Activated naive CD4-positive, alpha-beta T cell treated with anti-CD3 and anti-CD28 coated beads, Interleukin-2, amount 50 U/mL, for 24 hours (primary cell): ENCODE results near the gene RTN4R.

ENCODE experiments used
- H3K27ac Mint-ChIP-seq: one replicate; pipeline ENCODE4 v1.8.0; 2021; ENCODE audit warnings: mild to moderate bottlenecking, mixed read lengths
- H3K27me3 Mint-ChIP-seq: one replicate; pipeline ENCODE4 v1.8.0; 2021; ENCODE audit warnings: mixed read lengths
- H3K36me3 Mint-ChIP-seq: one replicate; pipeline ENCODE4 v1.8.0; 2021; ENCODE audit warnings: mixed read lengths
- H3K4me1 Mint-ChIP-seq: one replicate; pipeline ENCODE4 v1.8.0; 2021; ENCODE audit warnings: mixed read lengths
- H3K4me3 Mint-ChIP-seq: one replicate; pipeline ENCODE4 v1.8.0; 2021; ENCODE audit warnings: mild to moderate bottlenecking, mixed read lengths
- H3K9me3 Mint-ChIP-seq: one replicate; pipeline ENCODE4 v1.8.0; 2021; ENCODE audit warnings: mixed read lengths

The RTN4R gene

DNA sequence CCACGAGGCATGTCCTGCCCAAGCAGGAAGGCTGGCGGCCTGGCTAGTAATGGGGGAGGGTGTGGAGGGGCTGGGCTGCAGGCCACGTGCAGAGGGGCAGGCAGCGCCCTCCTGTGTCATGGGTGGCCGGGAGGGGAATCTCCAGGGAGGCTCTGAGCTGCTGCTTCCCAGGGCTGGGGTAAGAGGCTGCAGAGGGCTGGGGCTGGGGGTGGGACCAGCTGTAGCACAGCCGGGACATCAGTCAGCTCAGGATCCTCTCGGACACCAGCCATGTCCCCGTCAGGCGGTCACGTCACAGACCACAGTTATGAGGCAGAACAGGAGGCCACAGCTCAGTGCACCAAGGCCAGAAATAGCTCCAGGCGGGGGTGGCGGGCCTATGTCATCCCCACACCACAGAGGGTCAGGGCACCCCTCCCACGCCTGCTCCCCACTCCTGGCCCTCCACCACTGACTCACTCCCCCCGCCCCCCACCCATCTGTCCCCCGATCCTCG is 21.1 kb downstream of the RTN4R start:
- H3K27ac Mint-ChIP-seq, result no peak overlapping the region
- no peak overlapping the region for H3K4me3 Mint-ChIP-seq
- no peaks in the 10 kb centered on the region for H3K36me3 Mint-ChIP-seq

DNA sequence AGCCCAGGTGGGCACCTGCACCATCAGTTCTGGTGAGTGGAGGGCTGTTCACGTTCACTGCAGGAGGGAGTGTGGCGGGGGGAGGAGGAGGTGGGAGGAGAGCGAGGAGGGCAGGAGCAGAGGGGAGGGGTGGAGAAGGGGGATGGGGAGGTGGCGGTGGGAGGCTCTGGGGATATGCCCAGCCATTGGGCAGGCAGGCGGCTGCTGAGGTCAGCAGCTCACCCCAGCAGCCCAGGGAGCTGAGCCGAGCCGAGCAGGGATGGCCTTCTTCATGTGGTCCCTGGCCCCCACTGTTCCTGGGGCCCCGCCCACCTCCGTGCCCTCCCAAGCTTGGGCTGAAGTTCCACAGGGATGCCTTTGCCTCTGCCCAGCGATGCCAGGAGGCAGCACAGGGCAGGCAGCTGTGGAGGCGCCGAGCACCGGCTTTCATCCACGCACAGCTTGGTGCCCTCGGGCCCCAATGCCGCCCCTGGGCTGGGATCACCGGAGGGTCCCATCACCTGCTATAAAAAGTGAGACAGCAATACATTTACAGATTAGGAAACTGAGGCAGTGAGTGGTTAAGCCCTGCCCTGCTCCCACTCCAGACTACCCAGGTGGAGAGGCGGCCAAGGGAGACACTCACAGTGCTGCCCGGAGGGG is 21.6 kb downstream of the RTN4R start:
- Mint-ChIP-seq H3K4me1 (peaks cover 40% of the 10 kb centered on the region), H3K27me3 (no peaks in the 10 kb centered on the region), H3K9me3 (no peaks in the 10 kb centered on the region), H3K27ac (no peak overlapping the region), H3K4me3 (no peak overlapping the region), H3K36me3 (no peaks in the 10 kb centered on the region)

More for the DNA sequence above, 21.1 kb downstream of the RTN4R start:
- Mint-ChIP-seq H3K27me3 (no peaks in the 10 kb centered on the region), H3K9me3 (no peaks in the 10 kb centered on the region), H3K4me1 (peaks cover 40% of the 10 kb centered on the region)

DNA sequence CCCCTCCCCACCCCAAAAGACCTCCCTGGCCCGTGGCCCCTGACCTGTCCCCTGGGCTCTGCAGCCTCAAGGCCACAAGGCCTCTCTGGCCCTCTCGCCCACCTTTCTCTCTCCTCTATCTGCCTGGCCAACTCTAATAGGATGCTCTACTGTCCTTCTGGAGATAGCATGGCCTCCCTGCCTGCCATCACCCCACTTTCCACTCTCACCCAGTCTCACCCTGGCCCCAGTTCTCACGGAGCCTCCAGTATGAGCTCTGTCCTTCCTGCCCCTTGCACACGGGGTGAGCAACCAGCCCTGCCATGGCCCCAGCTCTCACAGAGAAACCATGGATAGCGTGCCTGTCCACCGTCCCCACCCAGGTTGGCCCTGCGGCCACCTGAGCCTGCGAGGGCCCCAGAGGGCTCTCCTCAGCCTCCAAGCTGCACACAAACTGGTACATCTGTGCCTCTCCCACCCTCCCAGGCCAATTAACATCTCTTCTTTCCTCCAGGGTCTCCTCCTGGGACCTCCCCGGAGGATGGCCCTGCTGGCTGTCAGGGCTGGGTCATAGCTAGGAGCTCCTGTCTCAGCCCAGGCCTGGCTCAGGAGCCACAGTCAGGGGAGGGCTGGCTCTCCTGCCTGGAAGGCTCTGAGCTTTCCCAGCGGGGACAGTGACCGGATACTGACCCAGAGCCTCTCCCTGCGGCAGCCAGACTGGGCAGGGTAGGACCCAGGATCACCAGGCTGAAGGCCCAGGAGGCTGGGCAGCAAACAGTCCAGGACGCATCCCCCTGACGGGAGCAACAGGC is 22.3 kb downstream of the RTN4R start:
- peak overlapping the region; percentile 76 for H3K27ac Mint-ChIP-seq
- no peaks in the 10 kb centered on the region for H3K27me3 Mint-ChIP-seq
- H3K9me3 Mint-ChIP-seq, result no peaks in the 10 kb centered on the region
- H3K4me3 Mint-ChIP-seq, result peak overlapping the region; percentile 61
- H3K4me1 Mint-ChIP-seq, result peaks cover 40% of the 10 kb centered on the region
- H3K36me3 Mint-ChIP-seq, result no peaks in the 10 kb centered on the region

DNA sequence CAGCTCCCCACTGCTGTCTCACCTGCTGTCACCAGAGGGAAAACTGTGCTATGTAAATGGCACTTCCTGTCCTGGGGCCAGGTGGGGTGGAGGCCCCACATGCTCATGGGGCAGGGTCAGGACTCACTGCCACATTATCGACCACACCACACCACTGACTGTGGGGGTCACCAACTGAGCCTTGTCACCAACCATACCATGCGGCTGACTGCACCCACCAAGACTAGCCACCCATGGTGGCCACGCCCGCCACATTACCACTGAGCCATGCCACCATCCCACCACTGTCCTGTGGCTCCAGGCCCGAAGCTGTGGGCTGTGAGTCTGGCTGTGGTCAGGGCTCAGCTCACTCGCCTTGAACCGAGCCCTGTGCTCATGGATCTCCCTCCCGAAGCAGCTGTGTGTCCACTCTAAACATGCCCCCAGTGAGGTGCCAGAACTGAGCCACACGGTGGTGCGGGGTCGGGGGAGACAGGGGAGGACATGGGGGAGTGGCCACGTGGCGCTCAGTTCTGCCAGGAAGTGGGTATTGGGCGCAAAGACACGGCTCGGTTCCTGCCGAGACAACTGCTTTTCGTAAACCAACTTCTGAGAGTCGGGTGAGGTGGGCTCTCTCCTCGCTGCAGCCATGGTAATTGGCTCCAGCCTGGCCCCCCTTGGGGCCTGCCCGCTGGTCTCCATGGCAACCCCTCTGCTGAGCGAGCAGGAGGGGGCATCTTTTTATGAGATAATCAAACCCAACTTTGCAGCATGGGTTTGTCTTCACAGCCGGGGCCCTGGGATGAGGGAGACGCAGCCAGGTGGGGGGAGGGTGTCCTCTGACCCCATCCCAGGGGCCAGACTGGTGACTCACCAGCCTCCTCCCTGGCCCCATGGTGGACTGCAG is 23.2 kb downstream of the RTN4R start:
- H3K27me3 Mint-ChIP-seq, result no peaks in the 10 kb centered on the region
- H3K4me3 Mint-ChIP-seq, result peak overlapping the region; percentile 61
- peak overlapping the region; percentile 85 for H3K27ac Mint-ChIP-seq
- H3K4me1 Mint-ChIP-seq, result peaks cover 40% of the 10 kb centered on the region
- no peaks in the 10 kb centered on the region for H3K9me3 Mint-ChIP-seq
- no peaks in the 10 kb centered on the region for H3K36me3 Mint-ChIP-seq

DNA sequence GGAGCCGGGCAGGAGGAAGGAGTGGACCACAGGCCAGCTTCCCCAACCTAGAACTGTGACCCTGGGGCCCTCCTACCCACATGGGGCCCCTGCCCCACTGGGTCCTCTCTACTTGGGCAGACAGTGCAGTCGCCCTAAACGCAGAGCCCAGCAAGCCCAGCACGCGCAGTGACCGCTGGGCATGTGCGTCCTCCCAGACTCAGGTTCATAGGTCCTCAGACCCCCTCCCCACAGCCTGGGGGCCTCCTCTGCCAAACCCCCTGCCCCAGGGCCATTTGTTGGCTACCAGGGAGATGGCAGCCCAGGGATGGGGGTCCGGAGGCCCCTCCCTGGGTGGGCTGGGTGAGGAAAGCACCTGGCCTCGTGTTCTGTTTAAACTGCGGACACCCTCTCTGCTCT is 23.9 kb downstream of the RTN4R start:
- Mint-ChIP-seq H3K27ac (peak overlapping the region; percentile 90), H3K4me3 (peak overlapping the region; percentile 56), H3K4me1 (peaks cover 45% of the 10 kb centered on the region)

DNA sequence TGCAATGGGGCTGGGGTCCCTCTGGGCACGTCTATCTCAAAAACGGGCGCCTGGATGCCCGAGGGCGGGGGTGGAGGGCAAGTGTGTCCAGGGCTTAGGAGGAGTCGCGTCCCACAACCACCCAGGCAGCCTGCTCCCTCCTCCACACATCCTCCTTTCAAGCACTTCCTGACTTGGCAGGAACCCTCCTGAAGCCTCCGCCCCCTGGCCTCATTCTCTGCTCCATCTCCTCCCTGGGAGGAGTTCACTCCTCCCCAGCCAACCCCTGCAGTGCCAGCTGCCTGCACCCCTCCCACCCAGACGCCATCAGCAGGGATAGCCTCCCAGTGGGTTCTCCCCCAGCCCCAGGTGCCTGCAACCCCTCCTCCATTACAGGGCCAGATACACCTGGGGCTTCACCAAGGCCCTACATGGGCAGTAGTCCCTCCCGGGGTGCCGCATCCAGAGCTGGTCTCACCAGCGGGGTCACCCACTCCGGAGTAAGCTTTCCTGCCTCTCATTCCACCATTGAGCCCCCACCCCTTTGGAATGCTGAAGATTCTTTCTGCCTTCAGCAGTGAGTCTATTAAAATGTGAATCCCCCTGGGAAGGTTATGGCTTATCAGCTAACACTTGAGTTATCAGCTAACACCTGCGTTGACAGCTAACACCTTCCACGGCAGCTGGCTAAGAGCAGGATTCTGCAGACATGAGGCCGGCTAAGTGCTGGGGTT is 24.4 kb downstream of the RTN4R start:
- Mint-ChIP-seq H3K9me3 (no peaks in the 10 kb centered on the region), H3K27me3 (no peaks in the 10 kb centered on the region), H3K4me1 (peaks cover 45% of the 10 kb centered on the region), H3K36me3 (no peaks in the 10 kb centered on the region), H3K4me3 (peak overlapping the region; percentile 49), H3K27ac (peak overlapping the region; percentile 90)

More for the DNA sequence above, 23.9 kb downstream of the RTN4R start:
- H3K9me3 Mint-ChIP-seq, result no peaks in the 10 kb centered on the region
- no peaks in the 10 kb centered on the region for H3K27me3 Mint-ChIP-seq
- no peaks in the 10 kb centered on the region for H3K36me3 Mint-ChIP-seq

DNA sequence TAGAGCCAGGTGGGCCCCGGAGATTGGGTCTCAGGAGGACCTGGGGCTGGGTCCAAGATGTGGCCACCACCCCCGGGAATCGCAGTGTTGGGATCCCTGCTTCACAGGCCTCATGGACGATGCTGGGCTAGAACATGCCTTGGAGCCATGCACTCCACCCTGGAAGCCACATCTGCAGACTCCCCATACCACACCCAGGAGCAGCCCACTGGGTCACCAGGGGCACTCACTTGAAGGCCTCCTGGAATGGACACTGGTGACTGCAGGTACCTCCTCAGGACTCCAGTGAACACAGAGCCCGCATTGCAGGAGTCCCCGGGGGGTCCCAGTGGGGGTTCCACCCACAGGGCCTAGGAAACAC is 25.0 kb downstream of the RTN4R start:
- Mint-ChIP-seq H3K27ac (no peak overlapping the region), H3K4me1 (peaks cover 45% of the 10 kb centered on the region), H3K27me3 (no peaks in the 10 kb centered on the region), H3K9me3 (no peaks in the 10 kb centered on the region), H3K4me3 (no peak overlapping the region), H3K36me3 (no peaks in the 10 kb centered on the region)

DNA sequence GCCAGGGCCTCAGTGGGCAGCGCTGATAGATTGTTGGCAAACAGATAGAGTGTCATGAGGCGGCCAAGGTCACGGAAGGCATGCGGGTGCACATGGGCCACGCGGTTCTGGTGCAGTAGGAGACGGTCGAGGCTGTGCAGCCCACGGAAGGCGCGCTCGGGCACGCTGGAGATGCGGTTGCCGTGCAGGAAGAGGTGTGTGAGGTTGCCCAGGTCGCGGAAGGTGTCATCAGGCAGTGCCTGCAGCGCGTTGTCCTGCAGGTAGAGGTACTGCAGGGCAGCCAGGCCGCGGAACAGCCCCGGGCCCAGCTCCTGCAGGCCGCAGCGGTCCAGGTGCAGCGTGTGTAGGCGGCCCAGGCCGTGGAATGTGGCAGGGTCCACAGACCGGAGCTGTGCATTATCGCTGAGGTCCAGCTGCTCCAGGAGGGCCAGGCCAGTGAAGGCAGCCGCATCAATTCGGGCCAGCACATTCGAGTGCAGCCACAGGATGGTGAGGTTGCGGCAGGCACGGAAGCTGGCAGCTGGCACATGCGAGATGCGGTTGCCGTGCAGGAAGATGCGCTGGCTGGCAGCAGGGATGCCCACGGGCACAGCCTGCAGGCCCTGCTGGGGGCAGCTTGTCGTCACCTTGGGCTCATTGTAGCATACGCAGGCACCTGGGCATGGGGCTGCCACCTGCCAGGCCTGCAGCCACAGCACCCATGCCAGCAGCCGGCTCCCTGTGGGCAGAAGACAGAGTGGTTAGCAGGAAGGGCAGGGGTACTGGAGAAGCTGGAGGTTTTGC is 25.5 kb downstream of the RTN4R start:
- no peaks in the 10 kb centered on the region for H3K9me3 Mint-ChIP-seq
- peaks cover 45% of the 10 kb centered on the region for H3K4me1 Mint-ChIP-seq
- peak overlapping the region; percentile 55 for H3K4me3 Mint-ChIP-seq
- H3K36me3 Mint-ChIP-seq, result no peaks in the 10 kb centered on the region
- H3K27ac Mint-ChIP-seq, result peak overlapping the region; percentile 74
- H3K27me3 Mint-ChIP-seq, result no peaks in the 10 kb centered on the region

DNA sequence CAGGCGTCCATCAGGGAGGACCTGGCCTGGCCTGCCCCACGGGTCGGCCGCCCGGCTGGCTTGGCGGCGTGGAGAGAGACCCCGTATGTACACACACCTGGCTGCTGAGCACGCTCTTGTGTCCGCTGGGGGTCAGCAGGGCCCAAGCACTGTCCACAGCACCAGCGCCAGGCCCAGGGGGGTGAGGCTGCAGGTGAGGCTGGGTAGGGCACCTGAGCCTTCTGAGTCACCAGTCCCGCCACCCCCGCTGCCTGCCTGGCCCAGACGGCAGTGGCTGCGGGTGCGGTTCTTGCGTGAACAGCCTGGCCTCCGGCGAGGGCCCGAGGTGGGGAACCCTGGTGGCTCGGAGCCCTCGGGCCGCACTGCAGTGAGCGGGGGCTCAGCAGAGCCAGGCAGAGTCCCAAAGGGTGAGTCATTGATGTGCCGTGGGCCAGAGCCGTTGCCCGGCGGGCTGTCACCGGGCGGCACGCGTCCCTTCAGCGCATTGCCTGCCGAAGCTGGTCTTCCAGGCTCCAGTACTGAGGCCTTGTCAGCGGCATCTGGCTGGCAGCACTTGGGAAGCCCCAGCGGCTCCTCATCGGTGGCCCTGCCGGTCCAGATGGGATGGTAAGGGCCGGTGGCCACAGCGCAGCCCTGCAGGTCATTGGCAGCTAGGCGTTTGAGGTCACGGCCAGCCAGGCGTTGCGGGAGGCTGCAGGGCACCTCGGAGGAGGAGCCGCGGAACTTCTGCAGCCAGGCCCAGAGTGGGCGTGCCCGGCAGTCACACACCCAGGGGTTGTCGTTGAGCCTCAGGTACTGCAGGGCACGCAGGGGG is 26.3 kb downstream of the RTN4R start:
- no peaks in the 10 kb centered on the region for H3K9me3 Mint-ChIP-seq
- peaks cover 47% of the 10 kb centered on the region for H3K4me1 Mint-ChIP-seq
- no peaks in the 10 kb centered on the region for H3K27me3 Mint-ChIP-seq
- no peaks in the 10 kb centered on the region for H3K36me3 Mint-ChIP-seq
- H3K27ac Mint-ChIP-seq, result peak overlapping the region; percentile 74
- no peak overlapping the region for H3K4me3 Mint-ChIP-seq

DNA sequence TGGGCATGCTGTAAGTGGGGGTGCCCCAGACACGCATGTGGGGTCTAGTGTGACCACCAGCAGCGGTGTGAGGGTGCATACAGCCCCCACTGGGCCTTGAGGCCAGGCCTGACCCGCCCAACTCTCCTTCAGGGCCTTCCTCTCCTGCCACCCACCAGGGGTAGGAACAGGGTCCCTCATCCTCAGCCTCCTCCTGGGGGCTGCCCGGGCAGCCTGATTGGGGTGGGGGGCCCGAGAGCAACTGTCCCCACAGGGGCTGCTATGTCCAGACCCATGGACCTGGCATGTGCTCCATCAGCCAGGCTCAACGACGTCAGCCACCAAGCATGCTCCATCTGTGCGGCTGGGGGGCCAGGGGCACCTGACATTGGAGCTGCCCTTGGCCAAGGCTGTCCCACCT is 27.2 kb downstream of the RTN4R start:
- Mint-ChIP-seq H3K27me3 (no peaks in the 10 kb centered on the region), H3K36me3 (no peaks in the 10 kb centered on the region), H3K4me3 (no peak overlapping the region), H3K27ac (peak overlapping the region; percentile 46), H3K4me1 (peaks cover 47% of the 10 kb centered on the region), H3K9me3 (no peaks in the 10 kb centered on the region)

DNA sequence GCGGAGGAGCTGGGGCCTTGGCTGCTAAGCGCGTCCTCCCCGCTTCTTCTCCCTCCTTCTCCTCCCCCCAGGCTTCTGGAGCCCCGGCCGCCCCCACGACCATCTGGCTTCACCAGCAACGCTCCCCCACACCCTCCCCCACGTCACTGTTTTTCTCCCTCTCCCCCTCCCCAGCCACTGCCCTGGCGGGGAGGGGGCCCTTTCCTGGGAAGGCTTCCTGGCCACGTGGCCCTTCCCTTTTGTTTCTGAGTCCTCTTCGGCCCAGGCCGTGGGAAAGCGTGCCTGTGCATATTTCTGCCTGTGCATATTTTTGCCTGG is 27.7 kb downstream of the RTN4R start:
- no peak overlapping the region for H3K27ac Mint-ChIP-seq
- no peaks in the 10 kb centered on the region for H3K36me3 Mint-ChIP-seq
- H3K4me1 Mint-ChIP-seq, result peaks cover 42% of the 10 kb centered on the region
- no peaks in the 10 kb centered on the region for H3K27me3 Mint-ChIP-seq
- H3K4me3 Mint-ChIP-seq, result no peak overlapping the region
- no peaks in the 10 kb centered on the region for H3K9me3 Mint-ChIP-seq

DNA sequence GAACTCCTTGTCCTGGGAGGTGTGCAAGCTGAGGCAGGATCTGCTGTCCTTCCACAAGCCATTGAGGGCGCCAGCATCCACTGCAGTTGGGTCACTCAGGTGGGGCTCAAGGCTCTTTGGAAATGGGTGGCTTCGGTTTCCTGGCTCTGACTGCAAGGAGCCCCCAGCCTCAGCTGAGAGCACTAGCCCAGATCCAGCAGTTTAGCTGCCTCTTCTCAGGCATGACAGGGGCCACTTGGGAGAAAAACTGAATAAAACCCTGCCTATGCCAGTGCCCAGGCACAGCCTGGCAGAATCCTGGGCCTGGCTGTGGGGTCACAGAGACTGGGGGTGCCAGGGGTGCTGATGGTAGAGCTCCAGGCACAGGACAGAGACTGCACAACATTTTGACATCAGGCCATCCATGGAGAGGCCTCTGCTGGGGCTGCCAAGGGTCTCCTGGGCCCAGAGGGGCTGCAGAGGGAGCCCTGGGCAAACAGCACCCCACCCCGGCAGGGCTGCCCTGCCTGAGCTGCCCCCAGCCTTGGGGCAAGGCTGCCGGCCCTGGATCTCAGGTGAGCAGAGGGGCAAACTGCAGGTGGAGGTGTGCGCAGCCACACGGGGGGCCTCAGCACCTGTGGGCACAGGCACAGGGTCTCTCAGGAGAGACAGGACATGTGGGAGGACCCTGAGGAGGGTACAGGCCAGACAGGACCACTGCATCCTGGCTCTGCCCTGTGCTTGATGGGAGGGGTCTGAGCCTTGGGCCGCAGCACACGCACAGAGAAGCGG is 28.3 kb downstream of the RTN4R start:
- H3K27ac Mint-ChIP-seq, result peak overlapping the region; percentile 51
- no peaks in the 10 kb centered on the region for H3K27me3 Mint-ChIP-seq
- peaks cover 37% of the 10 kb centered on the region for H3K4me1 Mint-ChIP-seq
- no peaks in the 10 kb centered on the region for H3K9me3 Mint-ChIP-seq
- no peak overlapping the region for H3K4me3 Mint-ChIP-seq
- no peaks in the 10 kb centered on the region for H3K36me3 Mint-ChIP-seq

DNA sequence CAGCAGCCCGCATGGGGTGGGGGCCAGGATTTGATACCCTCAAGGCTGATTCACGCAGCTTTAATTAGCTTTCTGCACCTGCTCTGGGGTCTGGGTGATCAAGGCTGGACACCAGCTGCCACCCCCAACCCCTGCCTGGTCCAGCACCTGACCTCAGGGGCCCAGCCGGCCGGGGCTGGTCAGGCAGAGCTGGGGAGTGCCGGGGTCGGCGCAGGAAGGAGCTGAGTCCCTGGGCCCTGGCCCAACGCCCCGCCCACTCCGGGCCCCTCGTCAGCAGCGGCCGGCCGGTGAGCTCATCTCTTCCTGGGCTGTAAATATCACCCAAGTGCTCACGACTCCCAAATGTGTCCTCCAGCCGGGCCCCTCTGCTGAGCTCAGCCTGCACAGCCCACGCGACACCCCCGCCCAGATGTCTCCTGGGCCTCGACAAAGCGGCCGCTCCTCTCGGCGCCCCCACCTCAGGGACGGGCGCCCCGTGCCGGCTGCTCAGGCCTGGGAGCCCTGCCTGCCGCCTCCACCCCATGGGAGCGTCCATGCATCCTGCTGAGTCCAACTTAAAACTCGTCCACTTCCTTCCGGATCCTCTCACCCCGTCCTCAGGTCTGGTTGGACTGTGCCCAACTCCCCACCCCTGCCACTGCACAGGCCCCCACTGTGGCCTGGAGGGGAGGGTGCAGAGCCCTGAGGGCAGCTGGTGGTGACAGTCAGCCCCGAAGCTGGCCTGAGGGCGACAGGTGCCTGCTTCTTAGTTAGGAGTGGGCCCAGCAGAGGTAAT is 29.0 kb downstream of the RTN4R start:
- H3K27ac Mint-ChIP-seq, result peak overlapping the region; percentile 51
- H3K9me3 Mint-ChIP-seq, result no peaks in the 10 kb centered on the region
- no peaks in the 10 kb centered on the region for H3K27me3 Mint-ChIP-seq
- no peak overlapping the region for H3K4me3 Mint-ChIP-seq
- no peaks in the 10 kb centered on the region for H3K36me3 Mint-ChIP-seq
- peaks cover 29% of the 10 kb centered on the region for H3K4me1 Mint-ChIP-seq
